ENCODE results near the gene NPEPPS. TPM values are rescaled to one million over a fixed set of nuclear protein-coding genes. Genes with fewer than 3 reads are reported as not detected.

The NPEPPS gene
- polyA plus RNA-seq, 1 donor (not counting 4 experiments of a cell fraction or from before 2014, with no cell fraction given): 122 TPM

- Histone ChIP-seq H4K20me1 (ENCODE audit: control insufficient read depth, extremely low read depth, insufficient read depth, low read length) (peaks cover 5% of the 10 kb centered on the region), H3K27me3 (ENCODE audit: control insufficient read depth, extremely low read depth, insufficient read depth, low read length) (no peaks in the 10 kb centered on the region), H3K27ac (ENCODE audit: control insufficient read depth, insufficient read depth, low read length) (no peak overlapping the region), H2AFZ (ENCODE audit: control insufficient read depth, low read length) (no peak overlapping the region), H3K9ac (ENCODE audit: control insufficient read depth, extremely low read depth, insufficient read depth, low read length) (no peak overlapping the region), H3K4me2 (ENCODE audit: control insufficient read depth, extremely low read depth, insufficient read depth, low read depth, low read length) (no peak overlapping the region), H3K9me1 (ENCODE audit: control insufficient read depth, extremely low read depth, insufficient read depth, low read length) (no peaks in the 10 kb centered on the region), H3K4me3 (ENCODE audit: control insufficient read depth in 2 of 3, extremely low read depth in 1 of 3, insufficient read depth in 2 of 3, low read depth in 1 of 3, low read length in 3 of 3) (no peak overlapping the region), H3K79me2 (ENCODE audit: control insufficient read depth, insufficient read depth, low read length) (peaks cover 18% of the 10 kb centered on the region), H3K4me1 (ENCODE audit: control insufficient read depth, extremely low read depth, insufficient read depth, low read length) (no peaks in the 10 kb centered on the region), H3K36me3 (ENCODE audit: control insufficient read depth in 2 of 2, extremely low read depth in 1 of 2, insufficient read depth in 2 of 2, low read length in 2 of 2) (peaks cover 57 to 77% of the 10 kb centered on the region in 2 experiments), H3K9me3 (ENCODE audit: control insufficient read depth, low read depth, low read length) (no peaks in the 10 kb centered on the region)
- TF ChIP-seq, protein P1, sequence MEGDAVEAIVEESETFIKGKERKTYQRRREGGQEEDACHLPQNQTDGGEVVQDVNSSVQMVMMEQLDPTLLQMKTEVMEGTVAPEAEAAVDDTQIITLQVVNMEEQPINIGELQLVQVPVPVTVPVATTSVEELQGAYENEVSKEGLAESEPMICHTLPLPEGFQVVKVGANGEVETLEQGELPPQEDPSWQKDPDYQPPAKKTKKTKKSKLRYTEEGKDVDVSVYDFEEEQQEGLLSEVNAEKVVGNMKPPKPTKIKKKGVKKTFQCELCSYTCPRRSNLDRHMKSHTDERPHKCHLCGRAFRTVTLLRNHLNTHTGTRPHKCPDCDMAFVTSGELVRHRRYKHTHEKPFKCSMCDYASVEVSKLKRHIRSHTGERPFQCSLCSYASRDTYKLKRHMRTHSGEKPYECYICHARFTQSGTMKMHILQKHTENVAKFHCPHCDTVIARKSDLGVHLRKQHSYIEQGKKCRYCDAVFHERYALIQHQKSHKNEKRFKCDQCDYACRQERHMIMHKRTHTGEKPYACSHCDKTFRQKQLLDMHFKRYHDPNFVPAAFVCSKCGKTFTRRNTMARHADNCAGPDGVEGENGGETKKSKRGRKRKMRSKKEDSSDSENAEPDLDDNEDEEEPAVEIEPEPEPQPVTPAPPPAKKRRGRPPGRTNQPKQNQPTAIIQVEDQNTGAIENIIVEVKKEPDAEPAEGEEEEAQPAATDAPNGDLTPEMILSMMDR (optimal IDR thresholded peaks at IDR 0.05 in 1 of 3, IDR thresholded peaks at IDR 0.05 in 1 of 3, conservative IDR thresholded peaks at IDR 0.05 in 1 of 3; ENCODE audit: extremely low read depth in 1 of 3, insufficient read depth in 2 of 3, low read length in 3 of 3): no peak
- TF ChIP-seq EZH2 (IDR thresholded peaks at IDR 0.05; ENCODE audit: low read length): no peak
- dilution Hi-C loops (cut with MboI; ENCODE audit: extremely low pct_ligation_motif_present, low sequenced_read_pairs): no loop called here
- no peak for FAIRE-seq
- no peak for DNase-seq (ENCODE audit: low read depth, low spot score)
Observed at GRCh38 chr17:47670064-47670463, 139.2 kb downstream of the NPEPPS start.

Small RNA genes within 50 kb of the gene (small RNA-seq; reads per million reads assigned to genes)
- gene RF00019 (ENCODE audit: insufficient read length in 3 of 3, low read depth in 3 of 3, low replicate concordance in 1 of 3): 0 reads per million in 3 experiments

Other genes with a start within 250 kb of the NPEPPS start
- 0.19 to 0.64 TPM (median 0.63 TPM) in 3 replicates for gene EFCAB13, start 207.2 kb upstream of the NPEPPS start, polyA plus RNA-seq
- gene KPNB1, start 118.8 kb downstream of the NPEPPS start, polyA plus RNA-seq: 167 to 220 TPM (median 219 TPM) in 3 replicates
- gene TBKBP1, start 163.1 kb downstream of the NPEPPS start, polyA plus RNA-seq: 4.3 to 6.0 TPM (median 5.6 TPM) in 3 replicates
- gene TBX21, start 202.1 kb downstream of the NPEPPS start, polyA plus RNA-seq: not detected in 3 replicates

Data from keratinocyte (primary cell).